ENCODE measurements around the gene GOPC.

- TF ChIP-seq, protein P1, sequence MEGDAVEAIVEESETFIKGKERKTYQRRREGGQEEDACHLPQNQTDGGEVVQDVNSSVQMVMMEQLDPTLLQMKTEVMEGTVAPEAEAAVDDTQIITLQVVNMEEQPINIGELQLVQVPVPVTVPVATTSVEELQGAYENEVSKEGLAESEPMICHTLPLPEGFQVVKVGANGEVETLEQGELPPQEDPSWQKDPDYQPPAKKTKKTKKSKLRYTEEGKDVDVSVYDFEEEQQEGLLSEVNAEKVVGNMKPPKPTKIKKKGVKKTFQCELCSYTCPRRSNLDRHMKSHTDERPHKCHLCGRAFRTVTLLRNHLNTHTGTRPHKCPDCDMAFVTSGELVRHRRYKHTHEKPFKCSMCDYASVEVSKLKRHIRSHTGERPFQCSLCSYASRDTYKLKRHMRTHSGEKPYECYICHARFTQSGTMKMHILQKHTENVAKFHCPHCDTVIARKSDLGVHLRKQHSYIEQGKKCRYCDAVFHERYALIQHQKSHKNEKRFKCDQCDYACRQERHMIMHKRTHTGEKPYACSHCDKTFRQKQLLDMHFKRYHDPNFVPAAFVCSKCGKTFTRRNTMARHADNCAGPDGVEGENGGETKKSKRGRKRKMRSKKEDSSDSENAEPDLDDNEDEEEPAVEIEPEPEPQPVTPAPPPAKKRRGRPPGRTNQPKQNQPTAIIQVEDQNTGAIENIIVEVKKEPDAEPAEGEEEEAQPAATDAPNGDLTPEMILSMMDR (IDR thresholded peaks at IDR 0.05; ENCODE audit: poor library complexity, severe bottlenecking): no peak
- TF ChIP-seq EZH2 (IDR thresholded peaks at IDR 0.05; ENCODE audit: borderline replicate concordance, insufficient read depth, low read length, poor library complexity, severe bottlenecking) (no peak), EP300 (conservative IDR thresholded peaks at IDR 0.05; ENCODE audit: poor library complexity, severe bottlenecking) (no peak), SMC3 (conservative IDR thresholded peaks at IDR 0.05; ENCODE audit: poor library complexity) (no peak), POLR2AphosphoS5 (IDR thresholded peaks at IDR 0.05) (no peak)
- TF ChIP-seq, protein P2, sequence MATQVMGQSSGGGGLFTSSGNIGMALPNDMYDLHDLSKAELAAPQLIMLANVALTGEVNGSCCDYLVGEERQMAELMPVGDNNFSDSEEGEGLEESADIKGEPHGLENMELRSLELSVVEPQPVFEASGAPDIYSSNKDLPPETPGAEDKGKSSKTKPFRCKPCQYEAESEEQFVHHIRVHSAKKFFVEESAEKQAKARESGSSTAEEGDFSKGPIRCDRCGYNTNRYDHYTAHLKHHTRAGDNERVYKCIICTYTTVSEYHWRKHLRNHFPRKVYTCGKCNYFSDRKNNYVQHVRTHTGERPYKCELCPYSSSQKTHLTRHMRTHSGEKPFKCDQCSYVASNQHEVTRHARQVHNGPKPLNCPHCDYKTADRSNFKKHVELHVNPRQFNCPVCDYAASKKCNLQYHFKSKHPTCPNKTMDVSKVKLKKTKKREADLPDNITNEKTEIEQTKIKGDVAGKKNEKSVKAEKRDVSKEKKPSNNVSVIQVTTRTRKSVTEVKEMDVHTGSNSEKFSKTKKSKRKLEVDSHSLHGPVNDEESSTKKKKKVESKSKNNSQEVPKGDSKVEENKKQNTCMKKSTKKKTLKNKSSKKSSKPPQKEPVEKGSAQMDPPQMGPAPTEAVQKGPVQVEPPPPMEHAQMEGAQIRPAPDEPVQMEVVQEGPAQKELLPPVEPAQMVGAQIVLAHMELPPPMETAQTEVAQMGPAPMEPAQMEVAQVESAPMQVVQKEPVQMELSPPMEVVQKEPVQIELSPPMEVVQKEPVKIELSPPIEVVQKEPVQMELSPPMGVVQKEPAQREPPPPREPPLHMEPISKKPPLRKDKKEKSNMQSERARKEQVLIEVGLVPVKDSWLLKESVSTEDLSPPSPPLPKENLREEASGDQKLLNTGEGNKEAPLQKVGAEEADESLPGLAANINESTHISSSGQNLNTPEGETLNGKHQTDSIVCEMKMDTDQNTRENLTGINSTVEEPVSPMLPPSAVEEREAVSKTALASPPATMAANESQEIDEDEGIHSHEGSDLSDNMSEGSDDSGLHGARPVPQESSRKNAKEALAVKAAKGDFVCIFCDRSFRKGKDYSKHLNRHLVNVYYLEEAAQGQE (IDR thresholded peaks at IDR 0.05; ENCODE audit: borderline replicate concordance): no peak
Observed at GRCh38 chr6:117547688-117548621, 54.4 kb downstream of the GOPC start.
